SU-DHL-6 (cell line): Measurements from ENCODE around the gene LPIN3.

Source experiments
- H2AFZ ChIP-seq: fragments of 200-600 bp; sonication (generic); 2 replicates; pipeline ENCODE4 v1.6.1; 2014; ENCODE audit warnings: low read depth, mild to moderate bottlenecking, moderate library complexity, mixed read lengths, antibody characterized with exemption, low read length; ENCODE audit not compliant: severe bottlenecking
- H3F3A ChIP-seq: fragments of 200-600 bp; shearing (Covaris generic); 2 replicates; pipeline ENCODE4 v1.6.0; 2016; ENCODE audit warnings: antibody characterized with exemption, mild to moderate bottlenecking; ENCODE audit not compliant: insufficient read depth
- H3K27ac ChIP-seq: fragments of 200-600 bp; sonication (generic); 2 replicates; pipeline ENCODE4 v1.5.1; 2016; ENCODE audit warnings: low read depth, mild to moderate bottlenecking, low read length, moderate library complexity, mixed read lengths
- H3K27me3 ChIP-seq: fragments of 200-600 bp; sonication (generic), shearing (Covaris generic); 2 replicates; pipeline ENCODE4 v1.6.0; 2014; ENCODE audit warnings: mild to moderate bottlenecking, low read length
- H3K36me3 ChIP-seq: fragments of 200-600 bp; sonication (generic); 2 replicates; pipeline ENCODE4 v1.6.1; 2014; ENCODE audit warnings: mild to moderate bottlenecking, low read length, mixed read lengths
- H3K4me2 ChIP-seq: fragments of 300-600, 200-600 bp; shearing (Covaris generic), sonication (generic); 2 replicates; pipeline ENCODE4 v1.6.0; 2014; ENCODE audit warnings: low read length, low read depth, mild to moderate bottlenecking; ENCODE audit not compliant: poor library complexity, severe bottlenecking
- H3K4me3 ChIP-seq: fragments of 200-600 bp; sonication (generic); 2 replicates; pipeline ENCODE4 v1.5.1; 2014; ENCODE audit warnings: antibody characterized with exemption, low read length, mild to moderate bottlenecking, mixed read lengths; ENCODE audit not compliant: insufficient read depth, poor library complexity, severe bottlenecking
- H3K79me2 ChIP-seq: fragments of 200-600 bp; sonication (generic); 2 replicates; pipeline ENCODE4 v1.6.1; 2014; ENCODE audit warnings: mild to moderate bottlenecking, low read length, moderate library complexity; ENCODE audit not compliant: insufficient read depth
- H3K9ac ChIP-seq: fragments of 200-600 bp; sonication (generic); 2 replicates; pipeline ENCODE4 v1.7.0; 2014; ENCODE audit warnings: mild to moderate bottlenecking, low read length
- H3K9me2 ChIP-seq: fragments of 200-600 bp; sonication (generic); replicated peaks from 2 replicates; pipeline ENCODE4 v1.6.1; 2014; ENCODE audit warnings: low read length; ENCODE audit not compliant: insufficient read depth
- H3K9me3 ChIP-seq: fragments of 200-600 bp; sonication (generic); 2 replicates; pipeline ENCODE4 v1.6.1; 2014; ENCODE audit warnings: low read length, mixed read lengths; ENCODE audit not compliant: insufficient read depth
- H4K20me1 ChIP-seq: fragments of 200-600 bp; sonication (generic); 2 replicates; pipeline ENCODE4 v1.6.1; 2014; ENCODE audit warnings: low read depth, mild to moderate bottlenecking, antibody characterized with exemption, low read length, moderate library complexity, mixed read lengths
- EZH2phosphoT487 ChIP-seq: fragments of 200-600 bp; sonication (generic), shearing (Covaris generic); conservative IDR thresholded peaks from 2 replicates; pipeline ENCODE4 v1.6.1; 2018; ENCODE audit warnings: mild to moderate bottlenecking, antibody characterized with exemption, low read length, moderate library complexity, mixed read lengths
- TF ChIP-seq, protein P1 (sequence below): fragments of 200-600 bp; sonication (generic); IDR thresholded peaks from one replicate; pipeline ENCODE4 v1.5.1; 2017; ENCODE audit warnings: antibody characterized with exemption, mild to moderate bottlenecking, low read length, moderate library complexity; ENCODE audit not compliant: insufficient read depth, poor library complexity, severe bottlenecking

Gene LPIN3

GRCh38 chr20:41371371-41371770 lies 30.8 kb downstream of the LPIN3 start:
- Histone ChIP-seq H3K9me2 (no peaks in the 10 kb centered on the region), H3K36me3 (no peaks in the 10 kb centered on the region), H3F3A (no peaks in the 10 kb centered on the region), H3K9me3 (no peaks in the 10 kb centered on the region), H3K79me2 (no peaks in the 10 kb centered on the region), H3K27ac (no peak overlapping the region), H4K20me1 (no peaks in the 10 kb centered on the region), H2AFZ (no peak overlapping the region), H3K4me3 (no peak overlapping the region), H3K4me2 (no peak overlapping the region), H3K27me3 (no peaks in the 10 kb centered on the region), H3K9ac (no peak overlapping the region)
- no peak for TF ChIP-seq EZH2phosphoT487
- TF ChIP-seq, protein P1, sequence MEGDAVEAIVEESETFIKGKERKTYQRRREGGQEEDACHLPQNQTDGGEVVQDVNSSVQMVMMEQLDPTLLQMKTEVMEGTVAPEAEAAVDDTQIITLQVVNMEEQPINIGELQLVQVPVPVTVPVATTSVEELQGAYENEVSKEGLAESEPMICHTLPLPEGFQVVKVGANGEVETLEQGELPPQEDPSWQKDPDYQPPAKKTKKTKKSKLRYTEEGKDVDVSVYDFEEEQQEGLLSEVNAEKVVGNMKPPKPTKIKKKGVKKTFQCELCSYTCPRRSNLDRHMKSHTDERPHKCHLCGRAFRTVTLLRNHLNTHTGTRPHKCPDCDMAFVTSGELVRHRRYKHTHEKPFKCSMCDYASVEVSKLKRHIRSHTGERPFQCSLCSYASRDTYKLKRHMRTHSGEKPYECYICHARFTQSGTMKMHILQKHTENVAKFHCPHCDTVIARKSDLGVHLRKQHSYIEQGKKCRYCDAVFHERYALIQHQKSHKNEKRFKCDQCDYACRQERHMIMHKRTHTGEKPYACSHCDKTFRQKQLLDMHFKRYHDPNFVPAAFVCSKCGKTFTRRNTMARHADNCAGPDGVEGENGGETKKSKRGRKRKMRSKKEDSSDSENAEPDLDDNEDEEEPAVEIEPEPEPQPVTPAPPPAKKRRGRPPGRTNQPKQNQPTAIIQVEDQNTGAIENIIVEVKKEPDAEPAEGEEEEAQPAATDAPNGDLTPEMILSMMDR = no peak

DNA sequence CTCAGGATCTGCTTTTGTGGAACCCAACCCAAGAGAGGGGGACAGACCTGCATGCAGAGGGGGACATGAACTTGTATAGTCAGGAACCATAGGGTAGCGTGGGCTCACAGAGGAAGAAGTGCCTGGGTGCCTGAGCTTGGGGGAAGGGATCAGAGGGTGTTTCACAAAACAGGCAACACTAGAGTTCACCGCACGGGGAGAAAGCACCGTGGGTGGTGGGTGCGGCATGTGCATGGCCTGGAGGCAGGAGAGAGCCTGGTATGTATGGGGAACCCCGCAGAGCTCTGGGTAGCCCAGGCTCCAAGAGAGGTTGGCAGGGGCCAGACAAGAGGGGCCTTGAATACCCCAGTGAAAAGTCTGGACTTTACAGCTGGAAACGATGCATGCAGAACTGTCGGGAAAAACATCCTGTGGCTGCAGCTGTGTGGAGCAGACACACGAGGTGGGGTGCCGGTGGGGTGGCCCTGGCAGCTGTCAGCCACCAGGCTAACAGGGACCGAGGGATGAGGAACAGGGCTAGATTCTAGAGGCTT lies 32.7 kb downstream of the LPIN3 start:
- no peaks in the 10 kb centered on the region for H3K9me3 ChIP-seq
- H3K9ac ChIP-seq = no peak overlapping the region
- TF ChIP-seq, protein P1 = no peak
- no peak for TF ChIP-seq EZH2phosphoT487
- no peak overlapping the region for H3K27ac ChIP-seq
- H3K79me2 ChIP-seq = no peaks in the 10 kb centered on the region
- H3F3A ChIP-seq = no peaks in the 10 kb centered on the region
- no peak overlapping the region for H3K4me2 ChIP-seq
- no peaks in the 10 kb centered on the region for H3K9me2 ChIP-seq
- H3K36me3 ChIP-seq = no peaks in the 10 kb centered on the region
- H2AFZ ChIP-seq = no peak overlapping the region
- H3K4me3 ChIP-seq = no peak overlapping the region
- H4K20me1 ChIP-seq = no peaks in the 10 kb centered on the region
- no peaks in the 10 kb centered on the region for H3K27me3 ChIP-seq

- H3K4me2 ChIP-seq = no peak overlapping the region
- H3K27me3 ChIP-seq = no peaks in the 10 kb centered on the region
- H3K9me3 ChIP-seq = no peaks in the 10 kb centered on the region
- no peaks in the 10 kb centered on the region for H3K36me3 ChIP-seq
- no peak overlapping the region for H2AFZ ChIP-seq
- H3K79me2 ChIP-seq = no peaks in the 10 kb centered on the region
- no peaks in the 10 kb centered on the region for H4K20me1 ChIP-seq
- TF ChIP-seq EZH2phosphoT487 = no peak
- TF ChIP-seq, protein P1 = no peak
- no peaks in the 10 kb centered on the region for H3K9me2 ChIP-seq
- no peak overlapping the region for H3K27ac ChIP-seq
- H3F3A ChIP-seq = no peaks in the 10 kb centered on the region
- no peak overlapping the region for H3K9ac ChIP-seq
- no peak overlapping the region for H3K4me3 ChIP-seq
Observed at GRCh38 chr20:41373931-41374920, 33.6 kb downstream of the LPIN3 start.
